ENCODE results near the gene SMCO4. TPM values are rescaled to one million over a fixed set of nuclear protein-coding genes. Genes with fewer than 3 reads are reported as not detected.

SMCO4 gene, protein sequence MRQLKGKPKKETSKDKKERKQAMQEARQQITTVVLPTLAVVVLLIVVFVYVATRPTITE
- 7.7 and 8.8 TPM in 2 replicates for total RNA-seq

GRCh38 chr11:93543292-93543977, at the start of gene SMCO4:
SMCO4 (minus strand) TSS chr11:93543391; CDS start chr11:93479189, 64,202 bp downstream.

Small RNA genes lying within 50 kb of the gene (small RNA-seq; reads per million reads assigned to genes)
- gene RN7SL223P, result not detected

Other genes with a start within 250 kb of the SMCO4 start
- gene DEUP1, start 212.6 kb downstream of the SMCO4 start, total RNA-seq, result not detected in 2 replicates
- 37.6 and 44.9 TPM in 2 replicates for gene CEP295, start 118.3 kb upstream of the SMCO4 start, total RNA-seq
- 267 and 281 TPM in 2 replicates for gene TAF1D, start 198.1 kb upstream of the SMCO4 start, total RNA-seq
- gene C11orf54, start 198.3 kb upstream of the SMCO4 start, total RNA-seq, result 23.3 and 26.9 TPM in 2 replicates
- gene MED17, start 240.9 kb upstream of the SMCO4 start, total RNA-seq, result 49.3 and 53.2 TPM in 2 replicates

All from thoracic aorta endothelial cell (primary cell).